ENCODE results near the gene CDH12.
"Not testable (repeated sequence)": the region's sequence is repeated elsewhere in the genome, so short reads cannot be mapped to it uniquely, and the experiment has no call there.

GRCh38 chr5:22208463-22208862 lies 644.7 kb downstream of the CDH12 start:
- TF ChIP-seq, protein P1, sequence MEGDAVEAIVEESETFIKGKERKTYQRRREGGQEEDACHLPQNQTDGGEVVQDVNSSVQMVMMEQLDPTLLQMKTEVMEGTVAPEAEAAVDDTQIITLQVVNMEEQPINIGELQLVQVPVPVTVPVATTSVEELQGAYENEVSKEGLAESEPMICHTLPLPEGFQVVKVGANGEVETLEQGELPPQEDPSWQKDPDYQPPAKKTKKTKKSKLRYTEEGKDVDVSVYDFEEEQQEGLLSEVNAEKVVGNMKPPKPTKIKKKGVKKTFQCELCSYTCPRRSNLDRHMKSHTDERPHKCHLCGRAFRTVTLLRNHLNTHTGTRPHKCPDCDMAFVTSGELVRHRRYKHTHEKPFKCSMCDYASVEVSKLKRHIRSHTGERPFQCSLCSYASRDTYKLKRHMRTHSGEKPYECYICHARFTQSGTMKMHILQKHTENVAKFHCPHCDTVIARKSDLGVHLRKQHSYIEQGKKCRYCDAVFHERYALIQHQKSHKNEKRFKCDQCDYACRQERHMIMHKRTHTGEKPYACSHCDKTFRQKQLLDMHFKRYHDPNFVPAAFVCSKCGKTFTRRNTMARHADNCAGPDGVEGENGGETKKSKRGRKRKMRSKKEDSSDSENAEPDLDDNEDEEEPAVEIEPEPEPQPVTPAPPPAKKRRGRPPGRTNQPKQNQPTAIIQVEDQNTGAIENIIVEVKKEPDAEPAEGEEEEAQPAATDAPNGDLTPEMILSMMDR (IDR thresholded peaks at IDR 0.05 in 2 of 3, conservative IDR thresholded peaks at IDR 0.05 in 1 of 3; ENCODE audit: borderline replicate concordance in 1 of 3, insufficient read depth in 1 of 3, low read depth in 2 of 3, low read length in 2 of 3) = not testable (repeated sequence)
- TF ChIP-seq RAD21 (IDR thresholded peaks at IDR 0.05; ENCODE audit: low read depth); ZFX (IDR thresholded peaks at IDR 0.05); MAX (IDR thresholded peaks at IDR 0.05); EZH2 (IDR thresholded peaks at IDR 0.05); POLR2AphosphoS5 (IDR thresholded peaks at IDR 0.05; ENCODE audit: low read depth, low read length); YY1 (IDR thresholded peaks at IDR 0.05; ENCODE audit: extremely low read depth, insufficient replicate concordance, low read depth, low read length); POLR2A (IDR thresholded peaks at IDR 0.05; ENCODE audit: borderline replicate concordance, extremely low read depth, insufficient read depth, insufficient read length); FOSL1 (IDR thresholded peaks at IDR 0.05; ENCODE audit: low read depth); ZNF274 (IDR thresholded peaks at IDR 0.05; ENCODE audit: low read depth, low read length); CEBPB (IDR thresholded peaks at IDR 0.05; ENCODE audit: low read depth); JUND (IDR thresholded peaks at IDR 0.05); ELF1 (IDR thresholded peaks at IDR 0.05; ENCODE audit: borderline replicate concordance, low read depth): not testable (repeated sequence)
- TF ChIP-seq, protein P2, sequence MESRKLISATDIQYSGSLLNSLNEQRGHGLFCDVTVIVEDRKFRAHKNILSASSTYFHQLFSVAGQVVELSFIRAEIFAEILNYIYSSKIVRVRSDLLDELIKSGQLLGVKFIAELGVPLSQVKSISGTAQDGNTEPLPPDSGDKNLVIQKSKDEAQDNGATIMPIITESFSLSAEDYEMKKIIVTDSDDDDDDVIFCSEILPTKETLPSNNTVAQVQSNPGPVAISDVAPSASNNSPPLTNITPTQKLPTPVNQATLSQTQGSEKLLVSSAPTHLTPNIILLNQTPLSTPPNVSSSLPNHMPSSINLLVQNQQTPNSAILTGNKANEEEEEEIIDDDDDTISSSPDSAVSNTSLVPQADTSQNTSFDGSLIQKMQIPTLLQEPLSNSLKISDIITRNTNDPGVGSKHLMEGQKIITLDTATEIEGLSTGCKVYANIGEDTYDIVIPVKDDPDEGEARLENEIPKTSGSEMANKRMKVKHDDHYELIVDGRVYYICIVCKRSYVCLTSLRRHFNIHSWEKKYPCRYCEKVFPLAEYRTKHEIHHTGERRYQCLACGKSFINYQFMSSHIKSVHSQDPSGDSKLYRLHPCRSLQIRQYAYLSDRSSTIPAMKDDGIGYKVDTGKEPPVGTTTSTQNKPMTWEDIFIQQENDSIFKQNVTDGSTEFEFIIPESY (IDR thresholded peaks at IDR 0.05; ENCODE audit: extremely low read depth, insufficient replicate concordance, low read length) = not testable (repeated sequence)
